KBM-7 (cell line): ENCODE data around the gene MARK1.

ENCODE experiments used
- DNase-seq: peaks from one replicate; pipeline ENCODE4 v3.0.0-alpha.2; 2015
- in situ Hi-C: fragments of 300-500 bp; cut with MboI; formaldehyde crosslinking; loops from 2 replicates; pipeline ENCODE4 v1.14.3; 2020; ENCODE audit warnings: low sequenced_read_pairs, low pct_unique_long_range_greater_than_20kb, mixed read lengths

The MARK1 gene

GRCh38 chr1:220527279-220527907, 543 bp upstream of the MARK1 start:
- DNase-seq = no peak
- in situ Hi-C loops = no loop called here

GRCh38 chr1:220528679-220529501, 954 bp downstream of the MARK1 start:
- DNase-seq = no peak
- in situ Hi-C loops = no loop called here

DNA sequence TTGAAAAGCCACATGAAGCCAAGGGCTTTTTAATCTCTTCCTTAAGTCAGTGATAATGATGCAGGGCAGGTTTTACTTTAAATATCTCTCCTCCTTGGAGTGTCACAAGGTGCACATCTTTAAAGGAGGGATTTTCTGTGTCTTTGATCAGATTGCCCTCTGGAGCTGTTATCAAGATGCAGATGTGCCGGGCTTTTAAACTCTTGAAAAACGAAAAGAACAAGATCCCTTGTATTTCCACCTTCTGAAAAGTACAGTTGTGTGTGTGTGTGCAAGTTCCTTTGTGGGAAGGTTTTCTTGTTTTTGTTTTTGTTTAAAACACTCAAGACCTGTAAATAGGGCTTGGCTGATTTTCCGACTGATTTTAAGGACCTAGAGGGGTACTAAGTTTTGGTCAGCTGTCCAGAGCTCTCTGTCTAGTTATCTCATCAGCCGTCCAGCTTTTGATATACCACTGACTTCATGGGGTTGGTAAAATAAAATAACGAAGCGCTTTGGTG, 1.6 kb downstream of the MARK1 start:
- in situ Hi-C loops = no loop called here
- DNase-seq = no peak

DNA sequence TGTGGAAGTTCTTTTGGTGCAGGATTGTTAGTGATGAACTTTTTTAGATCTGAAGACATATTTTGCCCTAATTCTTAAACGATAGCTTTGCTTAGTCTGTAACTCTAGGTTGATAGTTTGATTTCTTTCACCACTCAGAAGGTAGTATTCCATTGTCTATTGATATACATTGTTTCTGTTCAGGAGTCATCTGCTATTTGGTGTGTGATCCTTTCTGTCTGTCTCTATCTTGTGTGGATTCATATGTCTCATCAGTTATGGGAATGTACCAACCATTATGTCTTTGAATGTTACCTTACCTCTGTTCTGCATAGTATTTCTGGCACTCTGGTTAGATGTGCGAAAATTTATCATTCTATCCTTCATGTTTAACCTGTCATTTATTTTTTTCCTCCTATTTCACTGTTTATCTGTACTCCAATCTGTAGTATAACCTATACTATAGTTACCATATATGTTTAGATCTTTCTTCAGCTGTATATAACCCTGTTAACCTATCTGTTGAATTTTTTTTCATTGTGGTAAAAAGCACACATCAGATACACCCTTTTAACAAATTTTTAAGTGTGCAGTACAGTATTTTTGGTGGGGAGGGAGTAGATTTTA, 5.7 kb downstream of the MARK1 start:
- DNase-seq = no peak
- in situ Hi-C loops = no loop called here

- in situ Hi-C loops = no loop called here
- DNase-seq = peak; percentile 18
Measured at GRCh38 chr1:220544901-220545303, 17.0 kb downstream of the MARK1 start.

GRCh38 chr1:220550811-220551399, 23.0 kb downstream of the MARK1 start:
- in situ Hi-C loops = no loop called here
- DNase-seq = no peak

DNA sequence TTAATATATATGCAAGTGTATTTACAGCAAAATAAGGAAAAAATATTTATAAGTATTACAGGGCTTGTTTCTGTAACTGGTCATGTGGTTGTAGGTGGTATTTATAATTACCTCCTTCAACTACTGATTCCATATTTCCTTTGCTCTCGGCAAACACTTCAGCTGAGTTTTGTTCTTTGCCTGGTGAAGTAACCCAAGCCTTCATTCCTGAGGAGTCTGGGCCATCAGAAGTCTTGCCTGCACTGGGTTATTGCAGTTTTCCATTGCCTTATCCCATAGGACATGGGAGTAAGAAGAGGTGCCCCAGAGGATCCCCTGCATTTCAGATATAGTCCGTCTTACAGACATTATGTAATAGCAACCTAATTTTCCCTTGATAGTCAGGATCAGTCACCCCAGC, 23.8 kb downstream of the MARK1 start:
- in situ Hi-C loops = no loop called here
- no peak for DNase-seq

- no peak for DNase-seq
- in situ Hi-C loops = no loop called here
Measured at GRCh38 chr1:220552672-220553260, 24.8 kb downstream of the MARK1 start.

GRCh38 chr1:220556641-220557040, 28.7 kb downstream of the MARK1 start:
- DNase-seq = no peak
- in situ Hi-C loops = no loop called here

DNA sequence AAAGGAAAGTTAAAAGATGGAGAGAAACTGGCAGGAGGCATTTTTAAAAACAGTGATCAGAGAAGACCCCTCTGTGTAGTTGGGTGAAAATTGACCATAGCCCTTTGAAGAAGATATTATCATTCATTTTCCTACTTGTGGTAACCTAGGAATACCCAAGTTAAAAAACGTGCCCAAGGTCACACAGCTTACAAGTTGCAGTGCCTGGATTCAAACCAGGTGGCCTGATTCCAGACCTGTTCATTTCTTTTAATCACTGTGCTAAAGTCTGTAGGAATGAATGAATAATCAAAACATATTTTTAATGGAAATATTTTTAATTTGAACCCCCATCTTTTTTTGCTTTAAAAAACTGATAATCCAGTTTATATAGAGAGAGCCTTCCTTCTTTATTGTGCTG, 35.6 kb downstream of the MARK1 start:
- DNase-seq = no peak
- in situ Hi-C loops = no loop called here

GRCh38 chr1:220564216-220564615, 36.3 kb downstream of the MARK1 start:
- in situ Hi-C loops = no loop called here
- no peak for DNase-seq

DNA sequence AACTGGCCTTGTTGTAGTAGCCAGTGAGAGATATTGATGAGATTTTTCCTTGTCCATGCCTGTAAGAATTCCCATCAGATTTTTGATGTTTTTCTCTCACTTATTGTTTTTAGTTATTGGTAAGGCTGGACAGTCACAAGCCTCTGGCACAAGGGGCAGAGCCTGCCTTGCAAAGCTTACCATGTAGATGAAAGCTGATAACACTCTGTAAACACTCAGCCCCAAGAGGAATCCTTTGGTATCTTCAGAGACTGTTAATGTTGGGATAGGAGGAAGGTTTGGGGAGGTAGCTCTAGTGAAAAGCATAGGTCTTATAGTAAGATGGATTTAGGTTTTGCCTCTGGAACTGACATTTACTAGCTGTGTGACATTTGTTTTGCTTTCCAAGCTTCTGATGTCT, 37.7 kb downstream of the MARK1 start:
- in situ Hi-C loops = no loop called here
- DNase-seq = no peak

DNA sequence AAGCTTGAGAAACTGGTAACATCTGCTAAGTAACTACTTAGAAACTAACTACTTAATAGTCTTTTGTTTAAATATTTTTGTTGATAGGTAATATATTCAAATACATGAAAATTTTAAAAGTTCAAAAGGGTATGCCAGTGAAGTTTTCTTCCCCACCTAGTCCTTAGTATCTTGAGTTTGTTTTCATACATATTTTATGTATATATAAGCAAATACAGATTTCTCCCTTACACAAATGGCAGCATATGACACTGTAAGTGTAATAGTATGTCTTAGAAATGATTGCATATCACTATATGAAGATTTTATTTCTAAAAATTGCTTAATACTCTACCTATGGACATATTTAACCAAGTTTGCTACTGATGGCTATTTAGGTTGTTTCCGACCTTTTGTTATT, 38.9 kb downstream of the MARK1 start:
- no peak for DNase-seq
- in situ Hi-C loops = no loop called here

DNA sequence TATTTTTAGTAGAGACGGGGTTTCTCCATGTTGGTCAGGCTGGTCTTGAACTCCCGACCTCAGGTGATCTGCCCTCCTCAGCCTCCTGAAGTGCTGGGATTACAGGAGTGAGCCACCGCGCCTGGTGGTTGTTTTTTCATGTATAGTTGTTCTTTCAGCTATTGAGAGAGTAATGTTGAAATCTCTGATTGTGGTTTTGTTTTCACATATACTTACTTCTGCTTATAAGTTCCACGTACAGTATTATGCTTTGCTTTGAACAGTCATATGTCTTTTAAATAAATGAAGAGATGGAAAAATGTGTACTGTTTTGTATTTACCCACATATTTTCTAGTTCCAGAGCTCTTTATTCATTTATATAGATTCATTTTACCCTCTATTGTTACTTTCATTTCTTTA, 44.5 kb downstream of the MARK1 start:
- no peak for DNase-seq
- in situ Hi-C loops = no loop called here

DNA sequence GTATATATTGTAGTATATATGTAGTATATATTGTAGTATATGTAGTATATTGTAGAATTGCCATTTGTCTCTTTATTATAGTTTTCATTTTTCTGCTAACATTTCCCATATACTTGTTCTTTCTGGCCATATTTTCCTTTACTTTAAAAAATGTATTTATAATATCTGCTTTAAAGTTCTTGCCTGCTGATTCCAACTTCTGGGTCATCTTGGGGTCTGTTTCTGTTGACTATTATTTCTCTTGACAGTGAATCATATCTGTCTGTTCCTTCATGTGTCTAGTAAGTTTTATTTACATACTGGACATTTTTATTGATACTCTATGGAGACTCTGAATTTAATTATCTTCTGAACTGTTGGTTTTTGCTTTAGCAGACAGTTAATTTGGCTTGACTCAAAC, 45.9 kb downstream of the MARK1 start:
- in situ Hi-C loops = no loop called here
- DNase-seq = no peak

GRCh38 chr1:220575718-220576497, 48.0 kb downstream of the MARK1 start:
- no peak for DNase-seq
- in situ Hi-C loops = no loop called here

GRCh38 chr1:220577926-220578325, 50.0 kb downstream of the MARK1 start:
- DNase-seq = no peak
- in situ Hi-C loops = no loop called here

DNA sequence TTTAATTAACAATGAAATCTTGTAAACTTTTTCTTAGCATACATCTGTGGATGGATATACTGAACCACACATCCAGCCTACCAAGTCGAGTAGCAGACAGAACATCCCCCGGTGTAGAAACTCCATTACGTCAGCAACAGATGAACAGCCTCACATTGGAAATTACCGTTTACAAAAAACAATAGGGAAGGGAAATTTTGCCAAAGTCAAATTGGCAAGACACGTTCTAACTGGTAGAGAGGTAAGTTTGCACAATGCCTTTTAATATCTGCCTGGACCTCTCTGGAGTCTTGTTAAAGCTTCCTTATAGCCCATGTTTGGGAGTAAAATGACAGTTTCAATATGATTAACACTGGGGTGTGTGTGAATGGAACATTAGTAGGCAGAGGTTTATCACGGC, 51.4 kb downstream of the MARK1 start:
- in situ Hi-C loops = no loop called here
- no peak for DNase-seq

- DNase-seq = no peak
- in situ Hi-C loops = no loop called here
Measured at GRCh38 chr1:220592714-220593113, 64.8 kb downstream of the MARK1 start.
